Measurements from ENCODE around the gene OPN4.

Gene OPN4

GRCh38 chr10:86677374-86677773, 23.0 kb downstream of the OPN4 start:
- no peak for DNase-seq (ENCODE audit: insufficient read length, low spot score)
- FAIRE-seq = no peak

GRCh38 chr10:86678999-86679792, 24.8 kb downstream of the OPN4 start:
- FAIRE-seq (no peak), DNase-seq (ENCODE audit: insufficient read length, low spot score) (peak; percentile 30)

- DNase-seq (ENCODE audit: insufficient read length, low spot score) (no peak), FAIRE-seq (no peak)
Measured at GRCh38 chr10:86681047-86681446, 26.7 kb downstream of the OPN4 start.

GRCh38 chr10:86681722-86682386, 27.5 kb downstream of the OPN4 start:
- FAIRE-seq (no peak), DNase-seq (ENCODE audit: insufficient read length, low spot score) (no peak)

- FAIRE-seq = no peak
- DNase-seq (ENCODE audit: insufficient read length, low spot score) = no peak
Measured at GRCh38 chr10:86682675-86683074, 28.3 kb downstream of the OPN4 start.

GRCh38 chr10:86684331-86685097, 30.2 kb downstream of the OPN4 start:
- FAIRE-seq (no peak), DNase-seq (ENCODE audit: insufficient read length, low spot score) (no peak)

GRCh38 chr10:86685416-86685815, 31.1 kb downstream of the OPN4 start:
- FAIRE-seq (no peak), DNase-seq (ENCODE audit: insufficient read length, low spot score) (no peak)

GRCh38 chr10:86685893-86686632, 31.7 kb downstream of the OPN4 start:
- FAIRE-seq = no peak
- DNase-seq (ENCODE audit: insufficient read length, low spot score) = no peak

- DNase-seq (ENCODE audit: insufficient read length, low spot score) = no peak
- no peak for FAIRE-seq
Measured at GRCh38 chr10:86686972-86687371, 32.6 kb downstream of the OPN4 start.

- FAIRE-seq (no peak), DNase-seq (ENCODE audit: insufficient read length, low spot score) (no peak)
Measured at GRCh38 chr10:86687750-86688149, 33.4 kb downstream of the OPN4 start.

- FAIRE-seq (peak; percentile 88), DNase-seq (ENCODE audit: insufficient read length, low spot score) (peak; percentile 87)
Measured at GRCh38 chr10:86688398-86688921, 34.1 kb downstream of the OPN4 start.

- FAIRE-seq (no peak), DNase-seq (ENCODE audit: insufficient read length, low spot score) (no peak)
Measured at GRCh38 chr10:86689146-86689545, 34.8 kb downstream of the OPN4 start.

GRCh38 chr10:86690231-86690630, 35.9 kb downstream of the OPN4 start:
- FAIRE-seq (no peak), DNase-seq (ENCODE audit: insufficient read length, low spot score) (no peak)

- DNase-seq (ENCODE audit: insufficient read length, low spot score) (no peak), FAIRE-seq (no peak)
Measured at GRCh38 chr10:86690657-86691084, 36.3 kb downstream of the OPN4 start.

GRCh38 chr10:86691333-86692022, 37.1 kb downstream of the OPN4 start:
- DNase-seq (ENCODE audit: insufficient read length, low spot score) (no peak), FAIRE-seq (no peak)

GRCh38 chr10:86692023-86692514, 37.7 kb downstream of the OPN4 start:
- DNase-seq (ENCODE audit: insufficient read length, low spot score) = no peak
- no peak for FAIRE-seq

GRCh38 chr10:86692664-86693063, 38.3 kb downstream of the OPN4 start:
- DNase-seq (ENCODE audit: insufficient read length, low spot score) (no peak), FAIRE-seq (no peak)

GRCh38 chr10:86693275-86693674, 38.9 kb downstream of the OPN4 start:
- no peak for DNase-seq (ENCODE audit: insufficient read length, low spot score)
- no peak for FAIRE-seq

- FAIRE-seq (no peak), DNase-seq (ENCODE audit: insufficient read length, low spot score) (no peak)
Measured at GRCh38 chr10:86693721-86694369, 39.5 kb downstream of the OPN4 start.

Data from GM19239 (cell line).